Large intestine (tissue), 12 donors: Measurements from ENCODE around the gene NBPF3. TPM values are rescaled to one million over a fixed set of nuclear protein-coding genes. Genes with fewer than 3 reads are reported as not detected.
A peak's percentile ranks its signal among the peaks of the same experiment; 100 is the strongest.
"Not testable (repeated sequence)": the region's sequence is repeated elsewhere in the genome, so short reads cannot be mapped to it uniquely, and the experiment has no call there.

ENCODE experiments used
- DNase-seq, 2 donors: peaks; one replicate each; pipeline versions ENCODE4 v3.0.0 to v3.0.0-alpha.2; 2013
- H3K27ac ChIP-seq: one replicate; pipeline ENCODE4 v1.5.1; 2013; ENCODE audit warnings: low read length
- H3K27me3 ChIP-seq: 2 replicates; pipeline ENCODE4 v1.6.1; 2013; ENCODE audit warnings: low read length; ENCODE audit not compliant: control insufficient read depth, insufficient read depth
- H3K36me3 ChIP-seq: 2 replicates; pipeline ENCODE4 v1.6.1; 2013; ENCODE audit warnings: low read length; ENCODE audit not compliant: control insufficient read depth, insufficient read depth
- H3K4me1 ChIP-seq: one replicate; pipeline ENCODE4 v1.6.1; 2013; ENCODE audit warnings: low read length; ENCODE audit not compliant: control insufficient read depth, insufficient read depth
- H3K4me3 ChIP-seq: one replicate; pipeline ENCODE4 v1.5.1; 2013; ENCODE audit warnings: low read length
- H3K9me3 ChIP-seq: one replicate; pipeline ENCODE4 v1.6.1; 2013; ENCODE audit warnings: mild to moderate bottlenecking, low read depth, low read length, moderate library complexity; ENCODE audit not compliant: control insufficient read depth
- WGBS: methylation state at CpG from one replicate; pipeline ENCODE4 v1.1.5; 2013; ENCODE audit warnings: low lambda C conversion rate; ENCODE audit not compliant: insufficient coverage; 5-methylcytosine and 5-hydroxymethylcytosine counted together
- long read RNA-seq, 11 donors: transcript quantifications; one replicate each; lab custom pipeline, GENCODE V29; 2026
- polyA plus RNA-seq: library from polyadenylated mRNA; unstranded; fragments of 120-200 nt; gene quantifications from one replicate; pipeline ENCODE4 v1.2.1, GENCODE V29; 2013

Gene NBPF3, protein sequence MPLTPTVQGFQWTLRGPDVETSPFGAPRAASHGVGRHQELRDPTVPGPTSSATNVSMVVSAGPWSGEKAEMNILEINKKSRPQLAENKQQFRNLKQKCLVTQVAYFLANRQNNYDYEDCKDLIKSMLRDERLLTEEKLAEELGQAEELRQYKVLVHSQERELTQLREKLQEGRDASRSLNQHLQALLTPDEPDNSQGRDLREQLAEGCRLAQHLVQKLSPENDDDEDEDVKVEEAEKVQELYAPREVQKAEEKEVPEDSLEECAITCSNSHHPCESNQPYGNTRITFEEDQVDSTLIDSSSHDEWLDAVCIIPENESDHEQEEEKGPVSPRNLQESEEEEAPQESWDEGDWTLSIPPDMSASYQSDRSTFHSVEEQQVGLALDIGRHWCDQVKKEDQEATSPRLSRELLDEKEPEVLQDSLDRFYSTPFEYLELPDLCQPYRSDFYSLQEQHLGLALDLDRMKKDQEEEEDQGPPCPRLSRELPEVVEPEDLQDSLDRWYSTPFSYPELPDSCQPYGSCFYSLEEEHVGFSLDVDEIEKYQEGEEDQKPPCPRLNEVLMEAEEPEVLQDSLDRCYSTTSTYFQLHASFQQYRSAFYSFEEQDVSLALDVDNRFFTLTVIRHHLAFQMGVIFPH
- 13.6 TPM for polyA plus RNA-seq
- long read RNA-seq, donor 1 = 0 reads
- long read RNA-seq, donor 2, partial matches to known transcripts = 0 of 8 reads
- long read RNA-seq, donor 2, other reads (novel, unspliced or antisense) = 8 of 8 reads
- long read RNA-seq, donor 3 = 0 reads
- long read RNA-seq, donor 4 = 0 reads
- long read RNA-seq, donor 5 = 0 reads
- long read RNA-seq, donor 6, partial matches to known transcripts = 0 of 7 reads
- long read RNA-seq, donor 6, other reads (novel, unspliced or antisense) = 7 of 7 reads
- long read RNA-seq, donor 7 = 0 reads
- long read RNA-seq, donor 8, partial matches to known transcripts = 0 of 6 reads
- long read RNA-seq, donor 8, other reads (novel, unspliced or antisense) = 6 of 6 reads
- long read RNA-seq, donor 9 = 0 reads
- long read RNA-seq, donor 10, partial matches to known transcripts = 6 of 7 reads
- long read RNA-seq, donor 10, other reads (novel, unspliced or antisense) = 0 of 7 reads
- long read RNA-seq, donor 11 = 0 reads

DNA sequence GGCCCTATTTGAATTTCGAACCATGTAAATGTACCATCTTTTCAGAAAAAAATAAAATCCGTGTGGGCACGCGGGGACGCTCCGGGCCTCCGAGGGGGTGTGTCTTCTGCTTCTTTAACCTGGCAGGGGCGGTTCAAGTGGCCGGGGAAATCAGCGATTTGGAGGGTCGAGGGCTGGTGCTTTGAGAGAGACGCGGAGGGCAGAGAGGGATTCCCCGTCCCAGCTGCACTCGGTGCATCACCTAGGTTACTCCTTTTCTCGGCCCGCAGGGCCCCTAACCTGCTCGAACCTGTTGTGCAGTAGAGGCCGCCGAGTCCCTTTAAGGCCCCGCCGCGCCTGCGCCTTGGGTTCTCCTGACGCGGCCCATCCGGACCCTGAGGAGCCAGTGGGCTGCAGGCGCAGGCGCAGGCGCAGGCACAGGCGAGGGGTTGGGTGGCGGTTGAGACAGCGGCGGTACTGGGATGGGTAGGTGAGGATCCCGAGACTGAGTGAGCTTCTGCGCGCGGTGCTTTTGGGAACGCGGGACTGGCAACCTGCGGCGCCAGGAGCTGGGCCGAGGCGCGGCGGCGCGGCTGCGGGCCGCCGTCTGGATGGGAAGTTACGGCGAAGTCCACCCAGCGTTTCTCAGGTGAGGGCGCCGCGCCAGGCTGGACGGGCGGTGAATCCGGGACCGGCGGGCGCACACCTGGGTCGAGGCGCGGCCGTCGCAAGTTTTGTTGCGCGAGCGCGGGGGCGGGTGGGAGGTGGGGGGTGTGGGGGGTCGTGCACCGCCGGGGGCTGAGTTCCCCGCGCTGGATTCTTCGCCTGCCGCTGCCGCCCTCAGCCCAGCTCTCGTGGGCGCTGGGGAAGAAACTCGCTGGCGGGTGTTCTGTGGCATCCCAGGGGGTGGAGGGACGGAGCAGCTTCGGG is at the start of gene NBPF3:
TSS of gene NBPF3 (plus strand) at position 417 of the 909 bp plus-strand sequence. CDS start 4,950 bp downstream, outside the sequence.
- Histone ChIP-seq H3K4me1 (no peaks in the 10 kb centered on the region), H3K4me3 (peak within 1 kb of the TSS; percentile 56), H3K36me3 (no peaks in the 10 kb centered on the region), H3K27ac (no peak within 1 kb of the TSS), H3K9me3 (no peaks in the 10 kb centered on the region), H3K27me3 (peaks cover 9% of the 10 kb centered on the region)
- DNase-seq = peak; percentile 89 to 96
- WGBS = no CpG with 5 or more reads among the region's 87 CpGs

DNA sequence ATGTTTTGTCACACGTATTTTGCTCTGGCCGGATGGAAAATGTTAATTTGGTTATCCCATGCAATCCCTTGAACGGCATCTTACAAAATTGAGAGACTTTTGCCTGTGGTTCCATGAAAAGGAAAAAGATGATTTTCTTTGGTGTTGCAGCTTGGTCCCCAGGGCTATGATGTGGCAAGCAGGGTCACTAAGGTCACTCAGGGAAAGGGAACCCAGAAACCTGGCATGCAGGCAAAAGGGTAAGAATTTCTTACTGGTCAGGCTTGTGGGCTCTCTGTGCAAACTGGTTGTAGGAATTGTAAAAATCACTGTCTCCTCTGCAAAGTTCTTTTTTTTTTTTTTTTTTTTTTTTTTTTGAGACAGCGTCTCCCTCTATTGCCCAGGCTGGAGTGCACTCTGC is 48.4 kb upstream of the NBPF3 start:
- DNase-seq = no peak
- WGBS = 100% methylated on average over 3 of the region's 4 CpGs
- no peak overlapping the region for H3K27ac ChIP-seq

DNA sequence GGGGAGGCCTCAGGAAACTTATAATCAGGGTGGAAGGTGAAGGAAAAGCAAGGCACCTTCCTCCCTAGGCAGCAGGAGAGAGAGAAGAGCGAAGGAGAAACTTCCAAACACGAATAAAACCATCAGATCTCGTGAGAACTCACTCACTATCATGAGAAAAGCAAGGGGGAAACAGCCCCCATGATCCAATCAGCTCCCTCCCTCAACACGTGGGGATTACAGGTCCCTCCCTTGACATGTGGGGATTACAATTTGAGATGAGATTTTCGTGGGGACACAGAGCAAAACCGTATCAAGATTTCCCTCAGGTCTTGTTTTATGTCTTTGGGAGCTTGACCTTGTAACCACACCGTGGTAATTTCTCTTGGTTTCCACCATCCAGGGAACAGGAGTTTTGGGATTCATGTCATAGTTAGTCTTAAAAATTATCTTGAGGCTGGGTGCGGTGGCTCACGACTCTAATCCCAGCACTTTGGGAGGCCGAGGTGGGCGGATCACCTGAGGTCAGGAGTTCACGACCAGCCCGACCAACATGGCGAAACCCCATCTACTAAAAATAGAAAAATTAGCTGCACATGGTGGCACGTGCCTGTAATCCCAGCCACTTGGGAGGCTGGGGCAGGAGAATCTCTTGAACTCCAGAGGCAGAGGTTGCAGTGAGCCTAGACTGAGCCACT is 47.2 kb upstream of the NBPF3 start:
- H3K27ac ChIP-seq = no peak overlapping the region
- 100% methylated on average over 1 of the region's 15 CpGs for WGBS
- DNase-seq = no peak
- no peaks in the 10 kb centered on the region for H3K9me3 ChIP-seq
- peaks cover under 1% of the 10 kb centered on the region for H3K27me3 ChIP-seq
- H3K36me3 ChIP-seq = no peaks in the 10 kb centered on the region
- no peak overlapping the region for H3K4me3 ChIP-seq
- no peaks in the 10 kb centered on the region for H3K4me1 ChIP-seq

More for the DNA sequence above, 48.4 kb upstream of the NBPF3 start:
- H3K27me3 ChIP-seq = no peaks in the 10 kb centered on the region
- peaks cover 7% of the 10 kb centered on the region for H3K9me3 ChIP-seq
- H3K4me3 ChIP-seq = no peak overlapping the region
- no peaks in the 10 kb centered on the region for H3K4me1 ChIP-seq
- H3K36me3 ChIP-seq = no peaks in the 10 kb centered on the region

DNA sequence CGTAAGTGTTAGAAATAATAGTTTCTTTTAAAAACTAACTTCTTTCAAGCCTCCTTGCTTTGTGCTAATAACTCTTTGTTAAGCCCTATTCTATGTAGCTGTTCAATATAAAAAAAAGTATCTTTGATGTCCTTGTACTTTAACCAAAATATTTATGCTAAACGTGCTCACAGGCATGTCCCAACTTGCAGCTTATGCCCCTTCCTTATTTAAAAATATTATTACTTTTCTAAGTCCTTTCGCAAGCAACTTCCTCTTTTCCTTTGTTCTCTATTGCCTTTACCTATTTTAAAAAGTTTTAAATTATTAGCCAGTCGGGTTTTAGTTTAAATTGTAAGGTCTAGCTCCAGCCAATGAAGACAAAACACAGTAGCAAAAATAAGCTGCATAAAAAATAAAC is 43.4 kb upstream of the NBPF3 start:
- H3K9me3 ChIP-seq = no peaks in the 10 kb centered on the region
- H3K27me3 ChIP-seq = peaks cover 8% of the 10 kb centered on the region
- no peaks in the 10 kb centered on the region for H3K36me3 ChIP-seq
- 79% methylated on average over 2 of the region's 4 CpGs for WGBS
- no peak overlapping the region for H3K4me3 ChIP-seq
- DNase-seq = no peak
- H3K27ac ChIP-seq = no peak overlapping the region
- no peaks in the 10 kb centered on the region for H3K4me1 ChIP-seq

DNA sequence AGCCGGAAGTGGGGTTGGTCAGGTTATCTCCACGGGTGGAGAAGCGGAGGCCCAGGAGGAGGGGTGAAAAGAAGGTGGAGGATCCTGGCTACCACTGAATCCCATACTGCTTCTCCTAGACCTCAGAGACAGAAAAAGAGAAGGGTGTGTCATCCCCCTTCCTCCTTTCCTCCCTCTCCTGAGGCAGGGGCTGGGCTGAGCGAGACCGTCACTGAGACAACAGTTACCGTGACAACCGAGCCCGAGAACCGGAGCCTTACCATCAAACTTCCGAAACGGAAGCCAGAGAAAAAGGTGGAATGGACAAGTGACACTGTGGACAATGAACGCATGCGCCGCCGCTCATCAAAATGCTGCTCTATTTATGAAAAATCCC is 42.1 kb upstream of the NBPF3 start:
- H3K4me3 ChIP-seq = no peak overlapping the region
- no peaks in the 10 kb centered on the region for H3K36me3 ChIP-seq

DNA sequence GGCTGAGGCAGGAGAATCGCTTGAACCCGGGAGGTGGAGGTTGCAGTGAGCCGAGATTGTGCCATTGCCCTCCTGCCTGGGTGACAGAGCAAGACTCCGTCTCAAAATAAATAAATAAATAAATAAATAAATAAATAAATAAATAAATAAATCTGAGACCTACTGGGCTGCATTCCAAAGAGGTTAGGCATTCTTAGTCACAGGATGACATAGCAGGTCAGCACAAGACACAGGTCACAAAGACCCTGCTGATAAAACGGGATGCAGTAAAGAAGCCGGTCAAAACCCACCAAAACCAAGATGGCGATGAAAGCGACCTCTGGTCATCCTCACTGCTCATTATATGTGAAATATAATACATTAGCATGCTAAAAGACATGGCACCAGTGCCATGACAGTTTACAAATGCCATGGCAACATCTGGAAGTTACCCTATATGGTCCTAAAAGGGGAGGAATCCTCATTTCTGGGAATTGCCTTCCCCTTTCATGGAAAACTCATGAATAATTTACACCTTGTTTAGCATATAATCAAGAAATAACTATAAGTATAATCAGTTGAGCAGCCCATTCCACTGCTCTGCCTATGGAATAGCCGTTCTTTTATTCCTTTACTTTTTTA is 38.1 kb upstream of the NBPF3 start:
- not testable (repeated sequence) for H3K4me1 ChIP-seq
- 97% methylated on average over 3 of the region's 9 CpGs for WGBS

More for the DNA sequence above, 42.1 kb upstream of the NBPF3 start:
- Histone ChIP-seq H3K4me1 (no peaks in the 10 kb centered on the region), H3K27ac (no peak overlapping the region), H3K9me3 (no peaks in the 10 kb centered on the region), H3K27me3 (peaks cover 8% of the 10 kb centered on the region)
- WGBS = no CpG with 5 or more reads among the region's 15 CpGs
- no peak for DNase-seq

DNA sequence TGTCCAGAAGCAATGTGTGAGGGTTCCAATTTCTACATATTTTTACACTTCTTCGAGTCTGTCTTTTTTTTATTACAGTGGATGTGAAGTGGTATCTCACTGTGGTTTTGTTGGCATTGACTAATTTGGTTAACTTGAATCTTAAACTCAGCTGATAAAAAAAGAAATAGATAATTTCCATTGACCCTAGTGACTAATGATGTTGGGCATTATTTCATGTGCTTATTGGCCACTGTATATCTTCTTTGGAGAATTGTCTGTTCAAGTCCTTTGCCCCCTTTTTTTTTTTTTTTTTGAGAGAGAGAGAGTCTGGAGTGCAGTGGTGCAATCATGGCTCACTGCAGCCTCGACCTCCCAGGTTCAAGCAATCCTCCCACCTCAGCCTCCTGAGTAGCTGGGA is 33.3 kb upstream of the NBPF3 start:
- Histone ChIP-seq H3K4me3 (no peak overlapping the region), H3K27me3 (no peaks in the 10 kb centered on the region), H3K9me3 (no peaks in the 10 kb centered on the region), H3K4me1 (no peaks in the 10 kb centered on the region), H3K36me3 (no peaks in the 10 kb centered on the region), H3K27ac (no peak overlapping the region)
- WGBS = 80% methylated on average over 1 of the region's 2 CpGs
- DNase-seq = no peak

More for the DNA sequence above, 38.1 kb upstream of the NBPF3 start:
- not testable (repeated sequence) for H3K4me3 ChIP-seq, H3K27ac ChIP-seq, H3K36me3 ChIP-seq, H3K9me3 ChIP-seq, DNase-seq, H3K27me3 ChIP-seq

DNA sequence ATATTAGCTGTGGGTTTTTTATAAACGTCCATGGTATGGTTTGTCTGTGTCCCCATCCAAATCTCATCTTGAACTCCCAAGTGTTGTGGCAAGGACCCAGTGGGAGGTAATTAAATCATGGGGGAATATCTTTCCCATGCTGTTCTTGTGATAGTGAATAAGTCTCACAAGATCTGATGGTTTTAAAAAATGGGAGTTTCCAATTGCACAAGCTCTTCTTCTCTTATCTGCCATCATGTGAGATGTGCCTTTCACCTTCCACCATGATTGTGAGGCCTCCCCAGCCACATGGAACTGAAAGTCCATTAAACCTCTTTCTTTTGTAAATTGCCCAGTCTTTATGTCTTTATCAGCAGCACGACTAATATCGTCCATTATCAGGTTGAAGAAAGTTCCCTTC is 30.0 kb upstream of the NBPF3 start:
- not testable (repeated sequence) for H3K27me3 ChIP-seq, H3K4me1 ChIP-seq, H3K36me3 ChIP-seq, H3K27ac ChIP-seq, H3K4me3 ChIP-seq, H3K9me3 ChIP-seq
- WGBS = no CpG with 5 or more reads among the region's 3 CpGs
- peak; percentile 28 to 64 for DNase-seq

DNA sequence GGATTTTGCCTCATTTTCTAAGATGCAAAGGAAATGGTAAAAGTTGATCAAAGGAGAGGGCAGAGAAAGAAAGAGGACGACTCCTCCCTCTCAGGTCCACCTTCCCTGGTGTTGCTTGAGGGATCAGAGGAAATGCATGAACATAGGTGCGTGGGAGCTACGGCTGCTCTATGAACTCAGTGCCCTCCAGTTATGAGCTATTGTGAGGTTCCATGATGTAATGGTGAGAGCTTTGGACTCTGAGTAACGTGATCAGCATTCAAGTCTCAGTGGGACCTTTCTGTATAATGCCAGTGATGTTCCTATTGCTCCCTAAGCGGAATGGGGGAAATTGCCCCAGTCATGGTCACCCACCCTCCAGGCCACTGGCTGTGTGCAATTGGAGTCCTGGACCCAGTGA is 25.9 kb upstream of the NBPF3 start:
- DNase-seq = peak; percentile 48 to 77
- Histone ChIP-seq H3K9me3 (no peaks in the 10 kb centered on the region), H3K36me3 (no peaks in the 10 kb centered on the region), H3K4me3 (no peak overlapping the region), H3K4me1 (no peaks in the 10 kb centered on the region), H3K27me3 (no peaks in the 10 kb centered on the region), H3K27ac (no peak overlapping the region)
- WGBS = no CpG with 5 or more reads among the region's 5 CpGs
